ENCODE data around the gene RHBDL3.
"Not testable (repeated sequence)": the region's sequence is repeated elsewhere in the genome, so short reads cannot be mapped to it uniquely, and the experiment has no call there.

The RHBDL3 gene

GRCh38 chr17:32289471-32290070 is 23.9 kb downstream of the RHBDL3 start:
- no peak for DNase-seq (ENCODE audit: low read depth)

- DNase-seq (ENCODE audit: low read depth): no peak
Observed at GRCh38 chr17:32292094-32292493, 26.5 kb downstream of the RHBDL3 start.

- no peak for DNase-seq (ENCODE audit: low read depth)
Observed at GRCh38 chr17:32297424-32297823, 31.8 kb downstream of the RHBDL3 start.

- DNase-seq (ENCODE audit: low read depth): no peak
Observed at GRCh38 chr17:32297860-32298259, 32.2 kb downstream of the RHBDL3 start.

GRCh38 chr17:32298298-32298697 is 32.7 kb downstream of the RHBDL3 start:
- DNase-seq (ENCODE audit: low read depth): no peak

GRCh38 chr17:32298721-32299579 is 33.3 kb downstream of the RHBDL3 start:
- no peak for DNase-seq (ENCODE audit: low read depth)

- no peak for DNase-seq (ENCODE audit: low read depth)
Observed at GRCh38 chr17:32299580-32300164, 34.0 kb downstream of the RHBDL3 start.

GRCh38 chr17:32302037-32302436 is 36.4 kb downstream of the RHBDL3 start:
- no peak for DNase-seq (ENCODE audit: low read depth)

- no peak for DNase-seq (ENCODE audit: low read depth)
Observed at GRCh38 chr17:32302860-32303649, 37.4 kb downstream of the RHBDL3 start.

- DNase-seq (ENCODE audit: low read depth): no peak
Observed at GRCh38 chr17:32303781-32304288, 38.2 kb downstream of the RHBDL3 start.

GRCh38 chr17:32305049-32305448 is 39.4 kb downstream of the RHBDL3 start:
- no peak for DNase-seq (ENCODE audit: low read depth)

- no peak for DNase-seq (ENCODE audit: low read depth)
Observed at GRCh38 chr17:32307658-32308057, 42.0 kb downstream of the RHBDL3 start.

- DNase-seq (ENCODE audit: low read depth): no peak
Observed at GRCh38 chr17:32311028-32311536, 45.5 kb downstream of the RHBDL3 start.

GRCh38 chr17:32314636-32315035 is 49.0 kb downstream of the RHBDL3 start:
- DNase-seq (ENCODE audit: low read depth): no peak

GRCh38 chr17:32315171-32315570 is 49.5 kb downstream of the RHBDL3 start:
- DNase-seq (ENCODE audit: low read depth): no peak

- DNase-seq (ENCODE audit: low read depth): not testable (repeated sequence)
Observed at GRCh38 chr17:32316653-32317052, 51.0 kb downstream of the RHBDL3 start.

- DNase-seq (ENCODE audit: low read depth): no peak
Observed at GRCh38 chr17:32317353-32317752, 51.7 kb downstream of the RHBDL3 start.

GRCh38 chr17:32318071-32318470 is 52.4 kb downstream of the RHBDL3 start:
- DNase-seq (ENCODE audit: low read depth): no peak

GRCh38 chr17:32319548-32319905 is 53.9 kb downstream of the RHBDL3 start:
- DNase-seq (ENCODE audit: low read depth): no peak

- DNase-seq (ENCODE audit: low read depth): not testable (repeated sequence)
Observed at GRCh38 chr17:32320080-32320479, 54.4 kb downstream of the RHBDL3 start.

- no peak for DNase-seq (ENCODE audit: low read depth)
Observed at GRCh38 chr17:32320847-32321246, 55.2 kb downstream of the RHBDL3 start.

- no peak for DNase-seq (ENCODE audit: low read depth)
Observed at GRCh38 chr17:32323046-32323445, 57.4 kb downstream of the RHBDL3 start.

Data from GM04503 (cell line).